Lower leg skin (tissue), 4 donors: Measurements from ENCODE around the gene SPTAN1. TPM values are rescaled to one million over a fixed set of nuclear protein-coding genes. Genes with fewer than 3 reads are reported as not detected.

Experiments
- DNase-seq, 2 donors: peaks; one replicate each; pipeline ENCODE4 v3.0.0-alpha.2; 2019; ENCODE audit warnings: low spot score in 2 of 2
- H3K4me3 ChIP-seq: fragments of 200-600 bp; sonication (generic); 2 replicates; pipeline ENCODE4 v1.5.1; 2017; ENCODE audit warnings: mild to moderate bottlenecking, low read depth; ENCODE audit not compliant: poor library complexity, severe bottlenecking
- CTCF ChIP-seq, 3 donors: fragments of 450-650 bp; IDR thresholded peaks; one replicate each; pipeline ENCODE4 v1.5.1; 2016; ENCODE audit warnings: antibody characterized with exemption in 3 of 3, mild to moderate bottlenecking in 3 of 3, moderate library complexity in 2 of 3
- POLR2A ChIP-seq, 2 donors: fragments of 450-650 bp; IDR thresholded peaks; one replicate each; pipeline ENCODE4 v1.6.1; 2016 to 2017; ENCODE audit warnings: antibody characterized with exemption in 2 of 2, mild to moderate bottlenecking in 1 of 2, moderate library complexity in 1 of 2
- WGBS, 2 donors: methylation state at CpG; one replicate each; pipeline ENCODE4 v1.1.5; 2018; 5-methylcytosine and 5-hydroxymethylcytosine counted together
- intact Hi-C: fragments of 100-400 bp; cut with DNase I; formaldehyde crosslinking; loops from one replicate; pipeline ENCODE4 v1.15.0; 2023; ENCODE audit warnings: low total_unique reads
- total RNA-seq, 4 donors: library from RNA; depleted of rRNA; stranded (reverse); fragments of >200 nt; gene quantifications; one replicate each; pipeline ENCODE4 v1.1.0, GENCODE V29; 2016

Gene SPTAN1
- total RNA-seq, 4 donors from 2014 or later, result 223 to 331 (median 293) TPM

- WGBS, 2 donors, result 73 to 85% methylated on average over 18 to 19 of the region's 20 CpGs
- DNase-seq, result peak in 1 of 2 donors; percentile 87
- no peak for TF ChIP-seq CTCF (IDR thresholded peaks at IDR 0.05)
- no peak for TF ChIP-seq POLR2A (IDR thresholded peaks at IDR 0.05)
- no peak overlapping the region for H3K4me3 ChIP-seq
- intact Hi-C loops, result no loop called here
Observed at GRCh38 chr9:128636556-128637530, 84.5 kb downstream of the SPTAN1 start.

- no peak for DNase-seq
- no peak overlapping the region for H3K4me3 ChIP-seq
- intact Hi-C loops, result no loop called here
- WGBS, 2 donors, result 58 to 59% methylated on average over 10 of the region's 10 CpGs
- no peak for TF ChIP-seq CTCF (IDR thresholded peaks at IDR 0.05)
- TF ChIP-seq POLR2A (IDR thresholded peaks at IDR 0.05), result no peak
Observed at GRCh38 chr9:128637656-128638055, 85.3 kb downstream of the SPTAN1 start.

GRCh38 chr9:128638580-128638979 is 86.2 kb downstream of the SPTAN1 start:
- H3K4me3 ChIP-seq, result no peak overlapping the region
- no peak for TF ChIP-seq CTCF (IDR thresholded peaks at IDR 0.05)
- no peak for TF ChIP-seq POLR2A (IDR thresholded peaks at IDR 0.05)
- no peak for DNase-seq
- intact Hi-C loops, result no loop called here
- WGBS, 2 donors, result 67 to 73% methylated on average over 4 of the region's 4 CpGs

- no peak overlapping the region for H3K4me3 ChIP-seq
- 92 to 93% methylated on average over 17 to 18 of the region's 18 CpGs for WGBS, 2 donors
- no peak for DNase-seq
- intact Hi-C loops, result no loop called here
- TF ChIP-seq CTCF (IDR thresholded peaks at IDR 0.05) (no peak), POLR2A (IDR thresholded peaks at IDR 0.05) (no peak)
Observed at GRCh38 chr9:128640603-128641002, 88.2 kb downstream of the SPTAN1 start.

GRCh38 chr9:128642675-128643245 is 90.4 kb downstream of the SPTAN1 start:
- WGBS, 2 donors, result 74 to 75% methylated on average over 12 of the region's 12 CpGs
- intact Hi-C loops, result no loop called here
- TF ChIP-seq CTCF (IDR thresholded peaks at IDR 0.05) (no peak), POLR2A (IDR thresholded peaks at IDR 0.05) (no peak)
- no peak for DNase-seq
- no peak overlapping the region for H3K4me3 ChIP-seq
